G401 (cell line): ENCODE measurements around the gene C10orf53. TPM values are rescaled to one million over a fixed set of nuclear protein-coding genes. Genes with fewer than 3 reads are reported as not detected.

Experiments
- DNase-seq: peaks from one replicate; pipeline ENCODE4 v3.0.0-alpha.2; 2015; ENCODE audit warnings: low spot score
- in situ Hi-C: cut with HindIII; loops from 2 replicates; pipeline ENCODE4 v1.10.0; 2016; ENCODE audit warnings: low sequenced_read_pairs, mixed read lengths
- total RNA-seq: library from RNA; depleted of rRNA; stranded (reverse); fragments of >200 nt; shearing (Covaris generic); gene quantifications from 2 replicates; pipeline ENCODE4 v1.2.3, GENCODE V29; 2014; rRNA removed

Gene C10orf53, protein sequence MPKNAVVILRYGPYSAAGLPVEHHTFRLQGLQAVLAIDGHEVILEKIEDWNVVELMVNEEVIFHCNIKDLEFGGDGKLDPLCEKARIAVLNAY
- not detected in 2 replicates for total RNA-seq

DNA sequence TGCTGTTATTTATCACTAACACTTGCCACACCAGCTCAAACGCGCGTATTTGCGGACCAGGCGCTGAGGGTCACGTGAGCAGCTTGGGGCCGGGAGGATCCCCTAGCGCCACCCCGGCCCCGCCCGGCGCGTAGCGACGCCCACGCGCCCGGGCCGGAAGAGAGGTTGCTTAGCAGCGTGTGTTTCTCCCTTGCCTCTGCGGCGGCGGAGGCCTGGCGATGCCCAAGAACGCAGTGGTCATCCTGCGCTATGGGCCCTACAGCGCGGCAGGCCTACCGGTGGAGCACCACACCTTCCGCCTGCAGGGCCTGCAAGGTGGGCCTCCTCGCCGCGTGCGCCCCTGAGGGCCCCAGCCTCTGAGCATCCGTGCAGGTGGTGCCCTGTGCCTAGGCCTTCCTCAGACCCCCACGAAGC is at the start of gene C10orf53:
Gene C10orf53, plus strand, starts transcription at position 172 of the 414 bp plus-strand sequence. Its CDS starts 47 bp downstream, at position 219.
- in situ Hi-C loops: no loop called here
- peak; percentile 74 for DNase-seq

DNA sequence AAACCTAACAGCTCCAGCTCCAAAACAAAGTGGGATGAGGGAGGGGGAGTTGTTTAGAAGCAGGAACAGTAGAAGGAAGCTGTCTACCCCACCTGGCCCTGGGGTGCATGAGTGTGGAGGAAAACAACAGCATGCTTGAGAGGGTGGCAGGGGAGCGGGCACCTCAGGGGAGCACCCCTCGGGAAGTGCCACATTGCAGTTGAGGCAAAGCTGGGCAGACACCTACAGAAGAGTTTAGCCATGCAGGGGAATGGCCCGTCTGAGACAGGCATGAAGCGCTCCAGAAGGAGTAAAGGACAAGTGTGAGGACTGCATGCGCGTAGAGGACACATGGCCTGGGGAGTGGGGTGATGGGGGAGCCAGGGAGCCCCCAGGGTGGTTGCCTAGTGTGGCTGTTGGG is 47.5 kb upstream of the C10orf53 start:
- DNase-seq: no peak
- in situ Hi-C loops: no loop called here

DNA sequence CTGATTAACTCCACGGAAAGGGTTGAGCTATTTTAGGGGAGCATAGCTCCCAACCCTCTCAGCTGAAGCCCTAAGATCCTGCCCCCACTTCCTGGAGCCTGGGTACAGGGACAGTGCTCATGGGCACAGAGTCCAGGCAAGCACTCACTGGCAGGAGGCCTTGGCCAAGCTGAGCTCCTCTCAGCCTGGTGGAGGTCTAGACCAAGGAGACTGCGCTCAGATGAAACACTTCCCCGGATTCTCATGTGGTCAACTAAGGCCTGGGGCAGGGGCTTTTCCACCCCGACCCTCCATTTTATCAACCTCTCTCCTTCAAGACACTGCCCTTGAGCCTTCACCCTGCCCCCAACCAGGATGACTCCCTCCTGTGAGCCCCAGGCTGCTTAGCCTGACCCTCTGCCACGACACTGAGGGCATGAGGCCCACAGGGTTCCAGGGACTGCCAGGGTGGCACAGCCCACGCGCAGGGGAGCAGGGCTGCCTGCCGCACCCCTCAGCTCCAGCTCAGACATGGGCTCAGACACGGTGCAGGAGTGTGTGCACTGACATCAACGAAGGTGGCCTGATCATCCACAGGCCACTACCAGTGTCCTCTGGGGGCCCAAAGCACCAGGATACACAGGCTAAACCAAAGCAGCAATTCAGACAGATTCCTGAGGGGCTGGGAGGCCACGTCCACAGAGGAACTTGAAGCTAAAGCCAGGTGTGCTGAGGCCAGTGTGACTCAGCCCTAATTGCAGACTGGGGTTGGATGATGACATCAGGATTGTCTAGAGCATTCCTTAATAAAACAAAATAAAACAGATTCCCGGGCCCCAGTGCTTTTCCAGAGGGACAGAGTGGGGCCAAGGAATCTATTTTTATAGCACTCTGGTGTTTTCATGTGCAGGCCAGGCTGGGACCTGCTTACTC is 46.8 kb upstream of the C10orf53 start:
- in situ Hi-C loops: no loop called here
- DNase-seq: no peak

DNA sequence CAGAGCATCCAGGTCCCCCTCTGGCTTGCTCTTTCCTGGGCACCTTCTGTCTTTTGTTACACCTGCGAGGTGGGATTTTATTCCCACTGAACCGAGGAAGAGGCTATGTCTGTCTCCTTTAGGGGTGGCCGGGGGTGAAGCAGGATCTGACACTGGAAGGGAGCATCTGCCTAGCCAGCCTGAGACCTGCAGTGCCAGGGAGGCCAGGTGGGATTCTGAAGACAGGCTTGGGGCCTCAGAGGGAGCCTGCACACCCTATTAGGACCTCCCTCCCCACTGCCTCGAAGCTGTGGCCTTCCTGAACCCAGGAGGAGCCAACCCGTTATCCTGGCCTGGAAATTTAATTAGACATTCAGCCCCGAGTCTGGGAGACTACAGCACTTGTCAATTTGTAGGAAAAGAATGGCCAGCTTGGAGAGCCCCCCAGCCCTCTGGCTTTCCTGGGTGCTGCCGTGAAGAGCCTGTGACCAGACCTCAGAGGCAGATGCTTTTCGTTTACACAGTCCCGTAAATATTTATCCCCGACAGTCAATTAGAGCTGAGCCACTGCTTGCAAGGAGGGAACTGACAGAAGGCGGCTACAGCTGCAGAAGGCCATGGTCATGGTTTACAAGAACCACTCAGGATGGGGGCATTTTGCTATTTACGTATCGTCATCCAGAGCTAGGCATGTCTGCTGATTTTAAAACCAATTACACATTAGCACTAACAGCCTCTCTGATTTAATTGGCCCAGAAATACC is 46.0 kb upstream of the C10orf53 start:
- in situ Hi-C loops: no loop called here
- DNase-seq: no peak

DNA sequence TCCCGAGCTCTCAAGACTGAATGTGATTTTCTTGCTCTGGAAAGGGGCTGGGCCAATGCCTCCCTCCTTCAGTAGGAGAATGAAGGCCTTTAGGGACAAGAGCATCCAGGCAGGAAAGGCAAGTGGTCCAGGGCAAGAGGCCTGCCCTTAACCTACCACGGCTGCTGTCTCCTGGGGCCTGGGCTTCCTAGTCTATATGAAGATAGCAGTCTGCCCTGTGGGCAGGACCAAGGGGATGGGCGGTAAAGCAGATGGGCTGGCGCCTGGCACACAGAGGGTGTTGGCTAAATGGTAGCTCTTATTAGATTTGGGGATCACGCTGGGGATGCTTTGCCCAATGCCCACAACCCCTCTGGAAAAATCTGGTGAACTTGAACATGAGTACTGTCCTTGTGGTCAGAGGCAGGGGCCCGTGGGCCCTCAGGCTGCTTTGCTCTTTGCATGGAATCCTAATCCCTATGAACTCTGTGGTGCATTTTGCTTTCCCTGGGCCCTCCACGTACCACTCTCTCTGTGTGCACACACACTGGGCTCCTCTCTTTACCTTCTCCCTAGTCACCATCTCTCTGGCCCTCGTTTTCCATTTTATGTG is 45.3 kb upstream of the C10orf53 start:
- in situ Hi-C loops: no loop called here
- DNase-seq: no peak

DNA sequence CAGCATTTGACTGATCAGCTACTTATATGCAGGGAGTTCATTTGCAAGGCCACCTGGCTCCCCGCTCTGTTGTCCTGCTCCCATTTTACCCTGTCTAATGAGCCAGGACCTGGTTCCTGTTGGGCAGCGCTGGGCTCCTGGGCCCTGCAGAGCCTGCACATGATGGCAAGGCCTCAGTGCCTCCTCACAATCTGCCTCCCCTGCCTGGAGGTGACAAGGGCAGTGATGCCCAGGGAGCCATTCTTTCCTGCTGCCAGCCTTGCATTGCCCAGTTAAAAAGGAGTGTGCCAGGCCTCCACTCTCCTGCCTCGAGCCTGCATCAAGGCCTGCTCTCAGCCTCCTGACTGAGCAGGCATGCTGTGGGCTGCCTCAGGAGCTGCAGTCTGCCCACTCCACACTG is 37.1 kb upstream of the C10orf53 start:
- DNase-seq: no peak
- in situ Hi-C loops: no loop called here

DNA sequence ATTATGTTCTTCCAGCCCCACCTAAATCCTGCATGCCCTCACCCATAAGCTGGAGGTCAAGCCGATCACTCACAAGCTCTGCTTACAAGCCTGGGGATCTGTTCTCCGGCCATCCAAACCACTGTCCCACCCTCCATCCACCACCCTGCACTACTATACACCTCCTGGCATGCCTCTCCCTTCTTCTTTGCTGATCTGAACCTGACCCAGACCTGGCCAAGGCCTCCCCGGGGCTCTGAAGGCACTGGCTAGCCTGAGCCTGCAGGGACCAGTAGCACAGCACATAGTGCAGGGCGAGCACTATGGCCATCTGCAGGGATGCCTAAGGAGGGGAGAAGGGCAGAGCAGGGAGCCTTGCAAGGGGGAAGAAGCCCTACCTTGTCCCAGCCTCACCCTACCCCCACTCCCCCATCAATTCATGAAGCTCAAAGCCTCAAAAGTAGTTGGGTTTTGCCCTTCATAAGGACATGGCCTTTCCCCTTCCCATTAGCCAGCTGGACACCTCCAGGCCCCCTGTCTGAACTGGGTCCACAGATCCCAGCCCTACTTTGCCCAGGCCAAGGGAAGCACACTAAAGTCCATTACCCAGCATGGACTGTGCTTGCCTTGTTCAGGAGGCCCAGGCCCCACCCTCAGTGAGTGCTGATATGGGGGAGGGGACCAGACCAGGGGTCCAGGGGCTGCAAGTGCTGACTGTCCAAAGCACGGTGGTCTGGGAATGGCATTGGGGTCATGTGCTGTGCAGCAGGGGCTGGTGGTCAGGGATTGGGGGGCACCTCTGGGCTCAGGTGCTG is 36.0 kb upstream of the C10orf53 start:
- no peak for DNase-seq
- in situ Hi-C loops: no loop called here

DNA sequence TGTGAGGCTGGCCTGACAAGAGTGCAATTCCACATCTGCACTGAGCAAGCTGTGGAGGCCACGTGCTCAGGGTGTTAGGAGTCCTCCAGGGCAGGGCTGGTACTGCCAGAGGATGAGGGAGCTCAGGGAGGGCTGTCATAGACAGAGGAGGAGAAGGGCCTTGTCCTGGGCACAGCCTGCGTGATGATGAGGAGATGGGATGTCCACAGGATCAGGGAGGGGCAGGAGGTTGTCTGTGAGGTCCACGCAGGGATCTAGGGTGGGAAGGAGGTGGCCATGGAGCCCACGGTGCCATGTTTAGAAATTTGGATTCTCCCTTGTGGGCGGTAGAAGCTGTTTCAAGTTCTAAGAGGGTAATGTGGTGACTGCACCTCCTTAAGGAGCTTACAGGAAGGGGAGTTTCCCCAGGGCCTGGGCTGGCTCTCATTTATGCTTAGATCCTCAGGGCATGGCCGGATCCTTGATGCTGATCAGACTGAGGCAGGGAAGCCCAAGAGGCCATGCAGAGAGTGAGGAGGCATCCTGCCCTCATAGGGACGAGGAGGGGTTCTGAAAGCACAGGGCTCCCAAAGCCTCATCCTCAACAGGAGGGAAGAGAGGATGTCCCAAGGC is 35.3 kb upstream of the C10orf53 start:
- DNase-seq: no peak
- in situ Hi-C loops: no loop called here

DNA sequence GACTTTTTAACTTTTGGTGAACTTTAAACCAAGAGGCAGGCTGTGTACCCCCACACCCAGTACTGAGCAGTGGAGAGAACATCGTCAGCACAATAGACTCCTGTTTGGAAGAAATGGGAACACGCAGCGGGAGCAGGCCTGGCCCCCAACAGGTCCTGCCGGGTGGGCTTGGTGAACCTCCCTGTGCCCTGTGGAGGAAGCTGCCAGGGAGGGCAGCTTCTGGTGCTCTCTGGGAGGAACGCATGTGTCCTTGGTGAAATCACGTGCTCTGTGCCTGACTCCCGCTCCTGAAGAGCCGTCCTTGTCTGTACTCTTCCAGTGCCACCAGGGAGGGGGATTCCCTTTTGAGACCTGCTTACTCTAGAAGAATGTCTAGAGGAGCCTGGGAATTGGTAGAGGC is 34.0 kb upstream of the C10orf53 start:
- in situ Hi-C loops: no loop called here
- DNase-seq: no peak

DNA sequence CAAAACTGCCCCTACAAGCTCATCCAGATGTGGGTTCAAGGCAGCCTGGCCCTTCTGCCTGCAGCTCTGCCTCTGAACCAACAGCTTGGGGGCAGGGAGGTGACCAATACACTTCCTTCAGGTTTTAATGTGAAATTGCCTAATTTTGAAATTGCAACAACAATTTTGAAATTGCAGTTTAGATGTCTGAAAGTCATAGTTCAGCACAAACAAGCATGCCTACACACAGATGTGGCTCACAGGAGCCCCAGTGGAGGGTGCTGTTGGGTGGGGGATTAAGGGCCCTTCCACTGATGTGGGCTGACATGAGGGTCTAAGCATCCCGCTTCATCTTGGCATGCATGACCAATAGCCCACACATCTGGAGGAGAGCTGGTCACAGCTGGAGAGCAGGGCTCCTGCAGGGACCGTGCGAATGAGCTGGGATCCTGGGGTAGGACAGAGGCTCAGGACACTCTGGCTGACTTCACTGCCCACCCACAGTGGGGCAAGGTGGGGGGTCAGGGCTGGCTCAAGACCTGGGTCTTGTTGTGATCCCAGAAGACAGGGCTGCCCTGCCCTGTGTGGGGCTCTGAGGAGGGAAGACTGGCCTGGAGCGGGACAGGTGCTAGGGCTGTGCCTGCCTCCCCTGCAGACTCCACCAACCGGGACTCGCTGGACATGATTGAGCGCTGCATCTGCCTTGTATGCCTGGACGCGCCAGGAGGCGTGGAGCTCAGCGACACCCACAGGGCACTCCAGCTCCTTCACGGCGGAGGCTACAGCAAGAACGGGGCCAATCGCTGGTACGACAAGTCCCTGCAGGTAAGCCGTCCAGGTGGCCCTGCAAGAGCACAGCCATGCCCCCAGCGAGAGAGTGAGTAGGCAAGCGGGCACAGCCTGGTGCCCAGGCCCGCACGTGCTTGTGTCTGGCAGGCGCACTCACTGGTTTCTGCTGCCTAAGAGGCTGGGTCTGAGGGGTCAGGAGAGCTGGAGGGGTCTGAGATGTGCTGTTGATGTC is 33.3 kb upstream of the C10orf53 start:
- no peak for DNase-seq
- in situ Hi-C loops: no loop called here

DNA sequence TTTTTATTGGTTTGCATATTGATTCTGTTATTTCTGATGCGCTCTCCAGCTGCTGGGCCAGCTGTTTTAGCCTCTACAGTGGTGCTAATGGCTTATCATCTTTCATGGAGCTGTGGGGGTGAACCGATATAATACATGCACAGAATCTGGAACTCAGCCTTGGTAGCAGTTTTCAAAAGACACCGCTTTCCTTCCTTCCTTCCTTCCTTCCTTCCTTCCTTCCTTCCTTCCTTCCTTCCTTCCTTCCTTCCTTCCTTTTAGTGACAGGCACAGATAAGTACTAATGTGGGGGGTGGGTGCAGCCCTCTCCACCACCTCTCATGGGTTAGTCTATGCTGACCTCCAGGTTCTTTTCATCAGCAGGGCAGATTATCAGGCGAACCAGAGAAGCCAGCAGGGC is 31.9 kb upstream of the C10orf53 start:
- in situ Hi-C loops: no loop called here
- DNase-seq: no peak

DNA sequence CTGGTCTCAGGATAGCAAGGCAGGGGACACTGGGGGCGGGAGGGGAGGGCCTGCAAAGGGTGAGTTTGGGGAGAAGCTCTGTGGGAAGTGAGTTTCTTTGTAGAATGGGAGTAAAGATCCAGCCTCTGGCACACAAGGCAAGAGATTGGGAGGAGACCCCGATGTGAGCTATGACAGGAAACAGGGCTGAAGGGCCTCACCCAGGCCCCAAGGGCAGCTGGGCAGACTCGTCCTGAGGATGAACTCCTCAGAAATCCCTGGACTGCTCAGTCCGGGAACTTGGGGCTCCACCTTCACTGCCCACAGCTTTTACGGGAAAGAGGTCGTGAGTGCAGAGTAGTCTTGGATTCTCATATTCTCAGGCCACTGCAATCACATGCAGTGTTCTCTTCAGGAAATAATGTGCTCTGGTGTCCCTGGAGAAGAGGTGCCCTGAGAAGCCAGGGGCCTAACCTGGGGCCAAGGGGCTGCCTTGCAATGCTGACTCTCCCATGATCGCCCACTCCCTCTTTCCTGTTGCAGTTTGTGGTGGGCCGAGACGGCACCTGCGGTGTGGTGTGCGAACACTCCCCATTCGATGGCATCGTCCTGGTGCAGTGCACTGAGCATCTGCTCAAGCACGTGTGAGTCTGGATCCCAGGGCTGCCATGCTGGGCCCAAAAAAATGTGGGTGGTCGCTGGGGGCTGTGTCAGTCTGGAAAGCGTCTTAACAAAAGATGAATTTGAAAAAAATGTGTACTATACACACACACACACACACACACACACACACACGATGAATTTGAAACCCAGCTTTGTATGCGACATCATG is 31.3 kb upstream of the C10orf53 start:
- in situ Hi-C loops: no loop called here
- DNase-seq: no peak

DNA sequence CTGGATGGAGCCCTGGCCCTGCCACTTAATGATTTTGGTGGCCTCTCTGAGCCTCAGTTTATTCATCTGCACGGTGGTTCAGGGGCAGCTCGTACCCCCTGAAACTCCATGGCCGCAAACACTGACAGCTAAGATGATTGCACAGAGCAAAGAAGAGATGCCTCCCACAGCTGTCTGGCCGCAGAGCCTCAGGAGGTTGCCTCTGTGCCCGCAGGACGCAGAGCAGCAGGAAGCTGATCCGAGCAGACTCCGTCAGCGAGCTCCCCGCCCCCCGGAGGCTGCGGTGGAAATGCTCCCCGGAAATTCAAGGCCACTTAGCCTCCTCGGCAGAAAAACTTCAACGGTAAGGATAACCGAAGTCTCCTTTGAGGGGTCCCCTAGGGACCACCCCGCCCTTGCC is 30.2 kb upstream of the C10orf53 start:
- no peak for DNase-seq
- in situ Hi-C loops: no loop called here

DNA sequence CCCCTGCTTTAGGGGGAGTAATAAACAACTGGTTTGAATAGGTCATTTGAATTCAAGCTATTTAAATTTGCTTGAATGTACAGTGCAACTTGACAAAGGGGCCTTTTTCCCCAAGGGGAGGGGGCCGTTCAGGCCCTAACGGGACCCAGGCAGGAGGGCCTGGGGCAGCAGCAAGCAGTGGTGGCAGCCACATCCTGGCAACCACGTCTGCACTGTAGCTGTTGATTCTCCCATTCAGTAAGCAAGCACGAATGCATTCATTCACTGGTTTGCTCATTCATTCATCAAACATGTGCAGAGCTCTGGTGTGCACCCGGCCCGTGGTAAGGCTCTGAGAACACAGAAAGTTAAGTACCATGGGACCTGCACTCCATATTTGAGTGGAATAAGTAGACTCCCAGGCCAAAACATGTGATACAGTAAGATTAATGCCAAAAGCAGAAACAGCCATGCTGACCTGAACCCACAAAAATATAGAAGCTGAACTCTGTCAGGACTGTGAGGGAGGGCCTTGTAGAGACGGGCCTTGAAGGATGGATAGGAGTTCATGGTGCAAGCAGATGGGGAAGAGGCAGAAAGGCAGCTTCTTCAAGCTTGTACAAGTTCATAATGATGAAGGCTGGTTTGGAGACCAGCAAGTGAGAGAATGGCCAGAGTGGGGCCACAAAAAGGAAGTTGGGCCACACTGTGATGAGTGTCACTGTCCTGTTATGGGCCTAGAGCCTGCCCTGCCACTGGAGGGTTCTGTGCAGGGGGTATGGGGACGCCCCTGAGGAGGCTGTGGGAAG is 29.3 kb upstream of the C10orf53 start:
- in situ Hi-C loops: no loop called here
- no peak for DNase-seq

DNA sequence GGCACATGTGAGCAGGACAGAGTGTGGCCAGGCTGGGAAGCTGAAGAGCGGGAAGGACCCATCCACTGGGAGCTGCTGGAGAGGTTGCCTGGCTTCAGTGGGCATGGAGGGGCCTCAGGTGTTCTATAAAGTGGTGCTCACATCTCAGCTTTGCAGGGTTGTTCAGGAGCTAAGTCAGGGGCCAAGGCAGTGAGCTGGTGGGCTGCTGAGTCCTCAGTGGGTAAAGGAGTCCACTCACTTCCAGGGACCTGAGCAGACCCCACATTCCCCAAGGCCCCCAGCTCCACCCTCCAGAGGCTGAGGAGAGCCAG is 28.8 kb upstream of the C10orf53 start:
- no peak for DNase-seq
- in situ Hi-C loops: no loop called here
